Panc1 (cell line): ENCODE measurements around the gene TMEM167A.

Experiments
- POLR2AphosphoS5 ChIP-seq: IDR thresholded peaks from 2 replicates; pipeline ENCODE4 v1.6.1; 2012; ENCODE audit warnings: mild to moderate bottlenecking, low read depth, low read length, moderate library complexity
- SIN3A ChIP-seq: IDR thresholded peaks from 2 replicates; pipeline ENCODE4 v1.6.1; 2012; ENCODE audit warnings: low read depth, mild to moderate bottlenecking, low read length, moderate library complexity, borderline replicate concordance; ENCODE audit not compliant: insufficient read depth
- TCF7L2 ChIP-seq: IDR thresholded peaks from 2 replicates; pipeline ENCODE4 v1.6.1; 2011; ENCODE audit warnings: mild to moderate bottlenecking, low read depth, low read length, inconsistent platforms
- TF ChIP-seq, protein P1 (sequence below): fragments of 450-650 bp; IDR thresholded peaks from 2 replicates; pipeline ENCODE4 v1.5.1; 2017; ENCODE audit warnings: mild to moderate bottlenecking
- TF ChIP-seq, protein P2 (sequence below), 2 experiments: IDR thresholded peaks; 2 replicates each; pipeline ENCODE4 v1.6.1; 2011 to 2012; ENCODE audit warnings: low read depth in 2 of 2, control low read depth in 1 of 2, low read length in 1 of 2, mild to moderate bottlenecking in 1 of 2, moderate library complexity in 1 of 2; ENCODE audit not compliant: insufficient read depth in 1 of 2

GRCh38 chr5:83025690-83026478, 51.3 kb downstream of the TMEM167A start:
- TF ChIP-seq, protein P1, sequence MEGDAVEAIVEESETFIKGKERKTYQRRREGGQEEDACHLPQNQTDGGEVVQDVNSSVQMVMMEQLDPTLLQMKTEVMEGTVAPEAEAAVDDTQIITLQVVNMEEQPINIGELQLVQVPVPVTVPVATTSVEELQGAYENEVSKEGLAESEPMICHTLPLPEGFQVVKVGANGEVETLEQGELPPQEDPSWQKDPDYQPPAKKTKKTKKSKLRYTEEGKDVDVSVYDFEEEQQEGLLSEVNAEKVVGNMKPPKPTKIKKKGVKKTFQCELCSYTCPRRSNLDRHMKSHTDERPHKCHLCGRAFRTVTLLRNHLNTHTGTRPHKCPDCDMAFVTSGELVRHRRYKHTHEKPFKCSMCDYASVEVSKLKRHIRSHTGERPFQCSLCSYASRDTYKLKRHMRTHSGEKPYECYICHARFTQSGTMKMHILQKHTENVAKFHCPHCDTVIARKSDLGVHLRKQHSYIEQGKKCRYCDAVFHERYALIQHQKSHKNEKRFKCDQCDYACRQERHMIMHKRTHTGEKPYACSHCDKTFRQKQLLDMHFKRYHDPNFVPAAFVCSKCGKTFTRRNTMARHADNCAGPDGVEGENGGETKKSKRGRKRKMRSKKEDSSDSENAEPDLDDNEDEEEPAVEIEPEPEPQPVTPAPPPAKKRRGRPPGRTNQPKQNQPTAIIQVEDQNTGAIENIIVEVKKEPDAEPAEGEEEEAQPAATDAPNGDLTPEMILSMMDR, result no peak
- TF ChIP-seq POLR2AphosphoS5 (no peak), SIN3A (no peak), TCF7L2 (no peak)
- TF ChIP-seq, protein P2, sequence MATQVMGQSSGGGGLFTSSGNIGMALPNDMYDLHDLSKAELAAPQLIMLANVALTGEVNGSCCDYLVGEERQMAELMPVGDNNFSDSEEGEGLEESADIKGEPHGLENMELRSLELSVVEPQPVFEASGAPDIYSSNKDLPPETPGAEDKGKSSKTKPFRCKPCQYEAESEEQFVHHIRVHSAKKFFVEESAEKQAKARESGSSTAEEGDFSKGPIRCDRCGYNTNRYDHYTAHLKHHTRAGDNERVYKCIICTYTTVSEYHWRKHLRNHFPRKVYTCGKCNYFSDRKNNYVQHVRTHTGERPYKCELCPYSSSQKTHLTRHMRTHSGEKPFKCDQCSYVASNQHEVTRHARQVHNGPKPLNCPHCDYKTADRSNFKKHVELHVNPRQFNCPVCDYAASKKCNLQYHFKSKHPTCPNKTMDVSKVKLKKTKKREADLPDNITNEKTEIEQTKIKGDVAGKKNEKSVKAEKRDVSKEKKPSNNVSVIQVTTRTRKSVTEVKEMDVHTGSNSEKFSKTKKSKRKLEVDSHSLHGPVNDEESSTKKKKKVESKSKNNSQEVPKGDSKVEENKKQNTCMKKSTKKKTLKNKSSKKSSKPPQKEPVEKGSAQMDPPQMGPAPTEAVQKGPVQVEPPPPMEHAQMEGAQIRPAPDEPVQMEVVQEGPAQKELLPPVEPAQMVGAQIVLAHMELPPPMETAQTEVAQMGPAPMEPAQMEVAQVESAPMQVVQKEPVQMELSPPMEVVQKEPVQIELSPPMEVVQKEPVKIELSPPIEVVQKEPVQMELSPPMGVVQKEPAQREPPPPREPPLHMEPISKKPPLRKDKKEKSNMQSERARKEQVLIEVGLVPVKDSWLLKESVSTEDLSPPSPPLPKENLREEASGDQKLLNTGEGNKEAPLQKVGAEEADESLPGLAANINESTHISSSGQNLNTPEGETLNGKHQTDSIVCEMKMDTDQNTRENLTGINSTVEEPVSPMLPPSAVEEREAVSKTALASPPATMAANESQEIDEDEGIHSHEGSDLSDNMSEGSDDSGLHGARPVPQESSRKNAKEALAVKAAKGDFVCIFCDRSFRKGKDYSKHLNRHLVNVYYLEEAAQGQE (IDR thresholded peaks at IDR 0.05; ENCODE audit: insufficient read depth in 1 of 2, low read depth in 2 of 2, low read length in 1 of 2), result no peak
